Transverse colon (tissue), 4 donors: ENCODE data around the gene LPIN1. TPM values are rescaled to one million over a fixed set of nuclear protein-coding genes. Genes with fewer than 3 reads are reported as not detected.

Source experiments
- DNase-seq: peaks from one replicate; pipeline ENCODE4 v3.0.0-alpha.2; 2019
- H3K27ac ChIP-seq, 4 donors: fragments of 200-600 bp; sonication (generic); 2 replicates each; pipeline ENCODE4 v1.5.1; 2016 to 2018; ENCODE audit warnings: inconsistent platforms in 4 of 4
- H3K27me3 ChIP-seq: fragments of 200-600 bp; sonication (generic); 2 replicates; pipeline ENCODE4 v1.5.1; 2017; ENCODE audit warnings: inconsistent platforms
- H3K36me3 ChIP-seq, 4 donors: fragments of 200-600 bp; sonication (generic); 2 replicates each; pipeline ENCODE4 v1.5.1; 2017 to 2019; ENCODE audit warnings: inconsistent platforms in 4 of 4
- H3K4me1 ChIP-seq, 4 donors: fragments of 200-600 bp; sonication (generic); 2 replicates each; pipeline ENCODE4 v1.5.1; 2017 to 2020; ENCODE audit warnings: inconsistent platforms in 4 of 4
- H3K4me3 ChIP-seq, 4 donors: fragments of 200-600 bp; sonication (generic); 1 replicate in 1 of 4; 2 replicates in 3 of 4; pipeline versions ENCODE4 v1.5.1 to v1.6.1; 2017 to 2019; ENCODE audit warnings: inconsistent platforms in 4 of 4
- H3K9me3 ChIP-seq, 2 donors: fragments of 200-600 bp; sonication (generic); 2 replicates each; pipeline ENCODE4 v1.5.1; 2017 to 2019; ENCODE audit warnings: inconsistent platforms in 2 of 2
- CTCF ChIP-seq, 5 experiments: fragments of 200-600 bp in 3 of 5; fragments of 450-650 bp in 2 of 5; sonication (generic) in 3 of 5; IDR thresholded peaks; 1 replicate in 2 of 5; 2 replicates in 3 of 5; pipeline ENCODE4 v1.5.1; 2016 to 2017; ENCODE audit warnings: antibody characterized with exemption in 5 of 5, inconsistent platforms in 3 of 5, mild to moderate bottlenecking in 2 of 5, moderate library complexity in 1 of 5
- EP300 ChIP-seq: sonication (generic); formaldehyde crosslinking; IDR thresholded peaks from one replicate; pipeline ENCODE4 v1.6.1; 2017; ENCODE audit warnings: antibody characterized with exemption, low read depth
- POLR2A ChIP-seq: fragments of 450-650 bp; IDR thresholded peaks from one replicate; pipeline ENCODE4 v1.6.1; 2016; ENCODE audit warnings: antibody characterized with exemption, mild to moderate bottlenecking, moderate library complexity
- POLR2AphosphoS5 ChIP-seq, 3 donors: sonication (generic); formaldehyde crosslinking; IDR thresholded peaks; one replicate each; pipeline ENCODE4 v1.6.1; 2016; ENCODE audit warnings: antibody characterized with exemption in 3 of 3
- WGBS, 2 donors: methylation state at CpG; one replicate each; pipeline ENCODE4 v1.1.5; 2018; ENCODE audit warnings: low coverage in 1 of 2; 5-methylcytosine and 5-hydroxymethylcytosine counted together
- in situ Hi-C, 4 donors: fragments of 200-750 bp; cut with MboI; loops; one replicate each; pipeline versions ENCODE4 v1.15.0 to v1.15.1; 2017; ENCODE audit warnings: low sequenced_read_pairs in 3 of 4, low pct_ligation_motif_present in 1 of 4, low pct_unique_long_range_greater_than_20kb in 1 of 4
- intact Hi-C: fragments of 100-400 bp; cut with DNase I; formaldehyde crosslinking; loops from one replicate; pipeline ENCODE4 v1.15.1; 2023; ENCODE audit warnings: low total_unique reads
- total RNA-seq, 4 donors: library from RNA; depleted of rRNA; stranded (reverse); fragments of >200 nt; gene quantifications; one replicate each; pipeline ENCODE4 v1.1.0, GENCODE V29; 2016

Gene LPIN1
- total RNA-seq, 4 donors from 2014 or later: 19.7 to 62.1 (median 26.6) TPM

DNA sequence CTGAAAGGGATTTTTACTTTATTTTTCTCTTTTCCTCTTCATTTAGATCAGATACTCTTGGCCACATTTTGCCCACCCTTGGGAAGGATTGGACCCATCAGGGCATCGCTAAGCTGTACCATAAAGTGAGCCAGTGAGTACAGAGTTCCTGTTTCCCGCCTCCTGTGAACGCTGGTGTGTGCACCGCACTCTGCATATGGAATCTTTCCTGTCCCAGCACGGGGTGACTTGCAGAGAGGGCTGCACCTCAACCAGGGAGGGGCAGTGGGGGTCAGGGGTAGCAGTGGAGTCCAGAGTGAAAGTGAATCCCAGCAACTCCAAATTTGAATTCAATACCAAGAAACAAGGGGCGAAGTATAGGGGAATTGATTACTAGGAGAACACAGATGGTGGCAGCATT, 58.6 kb downstream of the LPIN1 start:
- no peak for DNase-seq
- H3K36me3 ChIP-seq: peaks cover 0 to 38% (median 12%) of the 10 kb centered on the region in 4 donors
- WGBS, 2 donors: 99 to 100% methylated on average over 1 to 6 of the region's 6 CpGs
- no peak overlapping the region for H3K27ac ChIP-seq
- no peak overlapping the region for H3K4me3 ChIP-seq
- no peaks in the 10 kb centered on the region for H3K4me1 ChIP-seq
- in situ Hi-C loops: no loop called here
- intact Hi-C loops: no loop called here
- no peaks in the 10 kb centered on the region for H3K27me3 ChIP-seq
- H3K9me3 ChIP-seq: no peaks in the 10 kb centered on the region
- no peak for TF ChIP-seq EP300
- TF ChIP-seq POLR2A: no peak
- TF ChIP-seq CTCF (IDR thresholded peaks at IDR 0.05): no peak

DNA sequence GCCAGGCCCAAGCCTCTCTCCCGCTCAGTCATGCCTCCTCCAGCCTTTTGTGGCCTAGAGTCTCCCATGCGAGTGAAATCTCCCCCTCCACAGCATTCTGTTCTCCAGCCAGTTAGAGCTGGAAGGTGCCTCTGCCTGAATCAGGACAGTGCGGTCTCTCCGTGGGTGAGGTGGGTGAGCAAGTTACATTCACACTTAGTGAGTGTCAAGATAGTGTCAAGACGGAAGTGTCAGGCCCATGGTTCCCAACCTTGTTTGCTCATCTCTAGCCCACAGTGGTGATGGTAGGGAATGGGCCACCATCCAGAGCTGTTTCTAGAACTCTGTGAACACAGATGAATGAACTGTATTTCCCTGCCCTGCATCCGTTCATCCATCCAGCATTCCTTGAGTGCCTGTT, 59.5 kb downstream of the LPIN1 start:
- in situ Hi-C loops (no loop called here), intact Hi-C loops (no loop called here)
- WGBS, 2 donors: 95 to 100% methylated on average over 1 to 6 of the region's 6 CpGs
- Histone ChIP-seq H3K36me3 (peaks cover 0 to 38% (median 12%) of the 10 kb centered on the region in 4 donors), H3K4me1 (no peaks in the 10 kb centered on the region), H3K27me3 (no peaks in the 10 kb centered on the region), H3K27ac (no peak overlapping the region), H3K9me3 (no peaks in the 10 kb centered on the region), H3K4me3 (no peak overlapping the region)
- DNase-seq: no peak
- TF ChIP-seq POLR2AphosphoS5 (IDR thresholded peaks at IDR 0.05) (no peak), EP300 (no peak), CTCF (IDR thresholded peaks at IDR 0.05) (no peak), POLR2A (no peak)

DNA sequence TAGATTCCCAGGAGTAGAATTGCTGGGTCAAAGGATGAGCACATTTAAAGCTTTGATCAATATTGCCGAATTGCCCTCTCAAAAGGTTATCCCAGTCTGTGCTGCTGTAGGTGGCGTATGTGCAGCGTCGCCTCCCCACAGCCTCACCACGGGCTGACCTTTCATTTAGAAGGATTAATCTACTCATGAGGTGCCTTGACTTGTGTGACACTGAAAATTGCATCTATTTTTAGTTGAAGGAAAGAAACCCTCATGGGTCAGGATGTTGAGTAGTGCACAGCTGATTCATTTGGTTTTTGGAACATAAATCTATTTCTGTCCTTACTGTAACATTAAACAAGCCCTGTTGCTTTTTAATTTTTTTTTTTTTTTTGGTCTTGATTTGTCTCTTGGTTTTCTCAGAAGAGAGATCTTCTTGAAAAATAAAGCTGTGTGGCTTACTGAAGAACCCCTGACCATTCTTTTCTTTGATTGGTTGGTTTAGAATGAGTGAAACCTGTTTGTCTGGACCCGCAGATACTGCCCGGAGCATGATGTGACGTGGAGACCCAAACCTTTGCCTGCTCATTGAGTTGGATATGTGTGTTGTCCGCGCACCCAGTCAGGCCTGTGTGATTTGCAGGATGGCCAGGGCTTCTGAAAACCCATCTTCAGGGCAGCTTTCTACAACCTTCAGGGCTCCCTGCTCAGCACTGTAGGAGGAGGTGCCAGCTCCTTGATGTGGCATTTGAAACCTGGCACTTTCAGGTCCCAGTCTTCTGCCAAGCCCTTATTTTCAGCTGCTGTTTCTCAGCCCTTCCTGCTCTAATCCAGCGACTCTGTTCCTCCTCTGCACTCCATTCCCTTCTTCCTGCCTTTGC, 61.0 kb downstream of the LPIN1 start:
- in situ Hi-C loops: no loop called here
- no peak for DNase-seq
- 92 to 100% methylated on average over 5 to 11 of the region's 11 CpGs for WGBS, 2 donors
- Histone ChIP-seq H3K4me3 (no peak overlapping the region), H3K36me3 (peaks cover 0 to 38% (median 12%) of the 10 kb centered on the region in 4 donors), H3K27ac (no peak overlapping the region), H3K9me3 (no peaks in the 10 kb centered on the region), H3K4me1 (no peaks in the 10 kb centered on the region), H3K27me3 (no peaks in the 10 kb centered on the region)
- intact Hi-C loops: no loop called here
- no peak for TF ChIP-seq POLR2AphosphoS5 (IDR thresholded peaks at IDR 0.05)
- TF ChIP-seq CTCF (IDR thresholded peaks at IDR 0.05): no peak
- TF ChIP-seq EP300: no peak
- no peak for TF ChIP-seq POLR2A

GRCh38 chr2:11808016-11808400, 61.6 kb downstream of the LPIN1 start:
- no peaks in the 10 kb centered on the region for H3K9me3 ChIP-seq
- TF ChIP-seq EP300: no peak
- no peak for TF ChIP-seq POLR2A
- no peak for TF ChIP-seq CTCF (IDR thresholded peaks at IDR 0.05)
- TF ChIP-seq POLR2AphosphoS5 (IDR thresholded peaks at IDR 0.05): no peak
- no peak overlapping the region for H3K27ac ChIP-seq
- peaks cover 0 to 36% (median 11%) of the 10 kb centered on the region in 4 donors for H3K36me3 ChIP-seq
- DNase-seq: no peak
- in situ Hi-C loops (no loop called here), intact Hi-C loops (no loop called here)
- no peaks in the 10 kb centered on the region for H3K27me3 ChIP-seq
- 95% methylated on average over 8 of the region's 8 CpGs; no CpG with 5 or more reads in 1 of the 2 donors for WGBS, 2 donors
- no peaks in the 10 kb centered on the region for H3K4me1 ChIP-seq
- H3K4me3 ChIP-seq: no peak overlapping the region
